HL-60 (cell line): ENCODE data around the gene LRP1B.

ENCODE experiments used
- GABPA ChIP-seq: IDR thresholded peaks from 2 replicates; pipeline ENCODE4 v1.6.1; 2012; ENCODE audit warnings: low read depth
- POLR2AphosphoS5 ChIP-seq: IDR thresholded peaks from 2 replicates; pipeline ENCODE4 v1.6.1; 2012; ENCODE audit warnings: low read depth
- TF ChIP-seq, protein P1 (sequence below): IDR thresholded peaks from 2 replicates; pipeline ENCODE4 v1.6.1; 2012; ENCODE audit warnings: low read depth; ENCODE audit not compliant: insufficient replicate concordance
- TF ChIP-seq, protein P2 (sequence below): IDR thresholded peaks from one replicate; pipeline ENCODE4 v1.5.1; 2011; ENCODE audit warnings: low read length, control low read depth, inconsistent platforms; ENCODE audit not compliant: insufficient read depth

DNA sequence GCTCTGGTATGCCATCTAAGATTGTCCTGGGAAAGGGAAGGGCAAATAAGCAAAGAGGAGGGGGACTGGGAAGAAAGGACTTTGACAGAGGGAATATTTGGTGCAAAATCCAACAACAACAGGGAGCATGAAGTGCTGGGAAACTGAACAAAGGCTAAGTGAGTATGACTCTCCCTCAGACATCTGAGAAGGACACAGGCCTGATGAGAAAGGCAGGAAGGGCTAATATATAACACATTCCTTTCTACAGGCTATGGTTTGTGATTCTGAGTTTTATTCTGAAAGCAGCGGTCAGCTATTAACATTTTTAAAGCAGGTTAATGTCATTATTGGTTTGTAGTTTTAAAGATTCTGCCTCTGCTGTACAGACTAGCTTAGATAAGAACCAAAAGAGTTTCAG is 1579.5 kb downstream of the LRP1B start:
- TF ChIP-seq POLR2AphosphoS5 (no peak), GABPA (no peak)
- TF ChIP-seq, protein P1, sequence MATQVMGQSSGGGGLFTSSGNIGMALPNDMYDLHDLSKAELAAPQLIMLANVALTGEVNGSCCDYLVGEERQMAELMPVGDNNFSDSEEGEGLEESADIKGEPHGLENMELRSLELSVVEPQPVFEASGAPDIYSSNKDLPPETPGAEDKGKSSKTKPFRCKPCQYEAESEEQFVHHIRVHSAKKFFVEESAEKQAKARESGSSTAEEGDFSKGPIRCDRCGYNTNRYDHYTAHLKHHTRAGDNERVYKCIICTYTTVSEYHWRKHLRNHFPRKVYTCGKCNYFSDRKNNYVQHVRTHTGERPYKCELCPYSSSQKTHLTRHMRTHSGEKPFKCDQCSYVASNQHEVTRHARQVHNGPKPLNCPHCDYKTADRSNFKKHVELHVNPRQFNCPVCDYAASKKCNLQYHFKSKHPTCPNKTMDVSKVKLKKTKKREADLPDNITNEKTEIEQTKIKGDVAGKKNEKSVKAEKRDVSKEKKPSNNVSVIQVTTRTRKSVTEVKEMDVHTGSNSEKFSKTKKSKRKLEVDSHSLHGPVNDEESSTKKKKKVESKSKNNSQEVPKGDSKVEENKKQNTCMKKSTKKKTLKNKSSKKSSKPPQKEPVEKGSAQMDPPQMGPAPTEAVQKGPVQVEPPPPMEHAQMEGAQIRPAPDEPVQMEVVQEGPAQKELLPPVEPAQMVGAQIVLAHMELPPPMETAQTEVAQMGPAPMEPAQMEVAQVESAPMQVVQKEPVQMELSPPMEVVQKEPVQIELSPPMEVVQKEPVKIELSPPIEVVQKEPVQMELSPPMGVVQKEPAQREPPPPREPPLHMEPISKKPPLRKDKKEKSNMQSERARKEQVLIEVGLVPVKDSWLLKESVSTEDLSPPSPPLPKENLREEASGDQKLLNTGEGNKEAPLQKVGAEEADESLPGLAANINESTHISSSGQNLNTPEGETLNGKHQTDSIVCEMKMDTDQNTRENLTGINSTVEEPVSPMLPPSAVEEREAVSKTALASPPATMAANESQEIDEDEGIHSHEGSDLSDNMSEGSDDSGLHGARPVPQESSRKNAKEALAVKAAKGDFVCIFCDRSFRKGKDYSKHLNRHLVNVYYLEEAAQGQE = no peak
- TF ChIP-seq, protein P2, sequence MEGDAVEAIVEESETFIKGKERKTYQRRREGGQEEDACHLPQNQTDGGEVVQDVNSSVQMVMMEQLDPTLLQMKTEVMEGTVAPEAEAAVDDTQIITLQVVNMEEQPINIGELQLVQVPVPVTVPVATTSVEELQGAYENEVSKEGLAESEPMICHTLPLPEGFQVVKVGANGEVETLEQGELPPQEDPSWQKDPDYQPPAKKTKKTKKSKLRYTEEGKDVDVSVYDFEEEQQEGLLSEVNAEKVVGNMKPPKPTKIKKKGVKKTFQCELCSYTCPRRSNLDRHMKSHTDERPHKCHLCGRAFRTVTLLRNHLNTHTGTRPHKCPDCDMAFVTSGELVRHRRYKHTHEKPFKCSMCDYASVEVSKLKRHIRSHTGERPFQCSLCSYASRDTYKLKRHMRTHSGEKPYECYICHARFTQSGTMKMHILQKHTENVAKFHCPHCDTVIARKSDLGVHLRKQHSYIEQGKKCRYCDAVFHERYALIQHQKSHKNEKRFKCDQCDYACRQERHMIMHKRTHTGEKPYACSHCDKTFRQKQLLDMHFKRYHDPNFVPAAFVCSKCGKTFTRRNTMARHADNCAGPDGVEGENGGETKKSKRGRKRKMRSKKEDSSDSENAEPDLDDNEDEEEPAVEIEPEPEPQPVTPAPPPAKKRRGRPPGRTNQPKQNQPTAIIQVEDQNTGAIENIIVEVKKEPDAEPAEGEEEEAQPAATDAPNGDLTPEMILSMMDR = no peak
